NCI-H2227 (cell line): Measurements from ENCODE around the gene PDE8B.

Experiments used
- DNase-seq: peaks from one replicate; lab custom pipeline; 2025; ENCODE audit not compliant: unreplicated experiment; lab: John Stamatoyannopoulos, UW

PDE8B gene

DNA sequence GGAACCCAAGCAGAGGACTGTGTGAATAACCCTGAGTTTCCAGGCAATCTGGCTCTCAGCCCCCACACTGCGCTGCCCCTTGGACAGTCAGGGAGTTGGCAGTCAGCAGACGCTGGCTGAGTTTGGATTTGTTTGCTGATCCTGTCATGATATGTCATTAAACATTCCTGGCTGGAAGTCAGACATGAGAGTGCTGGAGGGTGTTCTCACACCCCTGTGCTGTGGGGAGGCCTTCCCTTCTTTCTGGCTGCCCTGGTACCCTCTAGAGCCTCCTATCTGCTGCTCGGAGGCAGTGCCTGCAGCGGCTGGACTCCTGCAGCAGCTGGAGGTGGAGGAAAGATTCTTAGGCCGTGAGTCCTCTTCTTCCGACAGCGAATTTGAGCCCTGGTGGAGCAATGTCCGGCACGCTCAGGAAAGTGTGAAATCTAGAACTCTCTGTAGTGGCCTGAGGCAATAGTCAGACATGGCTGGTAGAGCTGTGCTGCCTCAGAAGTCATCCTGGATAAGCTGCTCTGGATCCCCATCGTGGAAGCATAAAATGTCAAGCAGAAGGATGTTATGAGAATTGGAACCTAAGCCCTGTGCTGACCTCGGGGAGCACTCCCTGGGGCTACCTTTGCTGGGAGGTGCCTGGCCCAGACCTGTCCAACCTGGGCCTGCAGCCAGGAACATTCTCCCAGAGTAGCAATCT, 72.0 kb downstream of the PDE8B start:
- DNase-seq, result no peak

DNA sequence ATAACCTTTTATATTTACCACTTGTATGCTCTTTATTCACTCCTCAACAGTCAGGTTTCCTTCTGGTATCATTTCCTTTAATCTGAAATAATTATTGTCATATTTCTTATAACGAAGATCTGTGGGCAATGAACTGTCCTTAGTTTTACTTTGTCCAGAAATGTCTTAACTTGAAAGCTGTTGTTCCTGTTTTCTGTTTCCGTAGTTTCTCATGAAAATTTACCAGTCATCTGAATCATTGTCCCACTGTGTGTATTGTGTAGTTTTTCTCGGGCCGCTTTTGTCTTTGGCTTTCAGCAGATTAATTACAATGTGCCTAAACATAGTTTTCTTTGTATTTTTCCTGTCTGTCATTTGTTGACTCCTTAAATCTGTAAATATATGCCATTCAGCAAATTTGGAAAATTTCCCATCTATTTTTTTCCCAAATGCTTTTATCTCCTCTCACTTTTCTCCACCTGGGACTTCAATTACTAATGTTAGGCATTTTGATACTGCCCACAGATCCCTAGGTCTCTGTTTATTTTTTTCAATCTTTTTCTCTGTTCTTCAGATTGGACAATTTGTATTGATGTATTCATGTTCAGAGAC, 74.9 kb downstream of the PDE8B start:
- DNase-seq, result no peak

DNA sequence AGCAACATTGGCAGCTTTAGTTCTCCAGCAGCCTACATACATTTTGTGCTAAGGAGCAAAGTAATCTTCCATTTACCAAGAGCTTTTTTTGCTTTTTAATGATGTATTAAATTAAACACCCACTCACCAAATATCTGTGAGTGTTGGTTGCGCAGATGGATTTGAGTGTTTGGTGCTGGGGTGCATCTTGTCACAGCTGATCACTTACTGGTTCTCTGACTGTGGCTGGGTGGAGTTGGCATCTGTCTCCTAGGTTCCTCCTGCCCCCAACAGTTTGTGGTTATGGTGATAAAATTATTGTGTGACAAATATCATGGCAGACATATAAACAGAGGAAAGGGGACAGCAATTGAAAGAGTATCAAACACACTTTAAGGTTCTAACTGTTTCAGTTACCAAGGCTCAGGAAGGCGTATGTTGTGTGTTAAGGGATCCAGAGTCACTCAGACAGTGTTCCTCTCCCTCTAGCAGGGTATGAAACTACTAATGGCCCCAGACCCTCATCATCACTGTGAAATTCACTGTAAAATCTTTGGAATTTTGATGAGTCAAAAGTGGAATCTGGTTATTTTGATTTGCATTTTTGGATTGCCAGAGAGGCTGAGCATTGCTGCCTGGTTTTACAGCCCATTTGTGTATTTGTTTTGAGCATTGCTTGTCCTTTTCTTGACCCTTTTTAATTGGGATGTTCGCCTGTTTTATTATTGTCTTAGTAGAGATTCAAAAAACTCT, 81.7 kb downstream of the PDE8B start:
- DNase-seq, result no peak

DNA sequence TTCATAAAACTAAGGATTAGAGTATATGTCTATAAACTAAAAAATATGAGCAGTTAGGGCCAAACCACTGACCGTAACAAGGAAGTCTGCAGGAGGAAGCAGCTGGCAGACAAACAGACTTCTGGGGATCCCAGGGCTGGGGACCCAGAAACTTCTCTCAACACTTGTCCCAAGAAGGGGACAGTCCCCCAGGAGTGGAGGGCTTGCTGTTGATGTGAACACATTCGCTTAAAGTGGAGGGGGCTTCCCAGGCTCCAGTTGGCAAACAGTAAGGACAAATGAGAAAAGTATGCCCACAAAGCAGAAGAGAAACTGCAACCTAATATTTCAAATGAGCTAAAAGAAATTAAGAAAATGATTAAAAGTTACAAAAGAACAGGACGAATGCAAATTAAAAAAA, 83.7 kb downstream of the PDE8B start:
- no peak for DNase-seq

DNA sequence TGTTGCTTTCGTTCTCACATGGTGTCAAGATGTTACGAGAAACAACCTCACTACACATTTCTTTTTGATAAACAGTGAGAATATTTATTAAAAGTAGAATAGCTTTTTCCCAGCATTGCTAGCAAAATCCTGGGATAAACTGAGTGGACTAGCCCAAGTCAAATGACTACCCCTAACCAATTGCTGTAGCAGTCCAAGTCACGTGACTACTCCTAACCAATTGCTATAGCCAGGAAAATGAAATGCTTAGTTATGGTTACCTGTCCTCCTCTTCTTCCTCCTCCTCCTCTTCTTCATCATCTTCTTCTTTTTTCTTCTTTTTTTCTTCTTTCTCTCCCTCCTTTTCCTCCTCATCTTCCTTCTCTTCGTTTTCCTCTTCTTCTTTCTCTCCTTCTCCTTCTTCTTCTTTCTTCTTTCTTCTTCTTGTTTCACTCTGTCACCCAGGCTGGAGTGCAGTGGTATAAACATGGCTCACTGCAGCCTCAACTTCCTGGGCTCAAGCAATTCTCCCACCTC, 85.4 kb downstream of the PDE8B start:
- no peak for DNase-seq

DNA sequence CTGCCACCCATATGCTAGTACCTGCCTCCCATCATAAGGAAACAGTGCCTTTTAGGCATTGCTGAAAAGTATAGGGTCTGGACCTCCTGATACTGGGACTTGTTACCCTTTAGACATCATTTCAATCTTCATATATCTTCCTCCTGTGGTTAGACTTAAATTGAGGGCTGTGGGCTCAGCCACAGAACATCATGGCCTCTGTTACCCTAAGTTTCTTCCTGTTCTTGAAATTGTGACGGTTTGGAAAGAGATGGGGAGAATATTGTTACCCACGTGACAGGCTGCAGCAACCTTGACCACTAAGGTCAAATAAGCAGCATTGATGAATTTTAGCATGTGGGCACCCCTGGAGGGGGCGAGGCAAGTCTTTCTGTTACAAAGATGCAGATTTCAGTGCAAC, 87.7 kb downstream of the PDE8B start:
- DNase-seq, result no peak

DNA sequence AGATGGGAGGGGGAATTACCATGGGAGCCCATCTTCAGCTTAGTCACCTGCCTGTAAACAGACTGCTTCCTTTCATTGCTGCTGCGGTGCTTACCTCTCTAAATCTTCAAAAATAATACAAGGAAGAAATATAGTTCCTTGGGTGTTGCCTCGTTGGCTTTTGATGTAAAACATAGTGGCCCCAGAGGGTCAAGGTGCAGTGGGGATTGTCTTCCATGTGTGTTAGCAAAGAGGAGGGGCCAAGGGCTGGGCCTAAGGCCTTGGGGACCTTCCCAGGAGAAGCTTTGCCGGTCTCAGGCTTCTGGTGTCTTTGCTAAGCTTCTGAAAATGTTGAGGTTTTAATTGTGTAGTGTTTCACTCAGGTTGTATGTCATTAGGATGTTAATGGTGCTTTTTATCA, 90.0 kb downstream of the PDE8B start:
- DNase-seq, result no peak

DNA sequence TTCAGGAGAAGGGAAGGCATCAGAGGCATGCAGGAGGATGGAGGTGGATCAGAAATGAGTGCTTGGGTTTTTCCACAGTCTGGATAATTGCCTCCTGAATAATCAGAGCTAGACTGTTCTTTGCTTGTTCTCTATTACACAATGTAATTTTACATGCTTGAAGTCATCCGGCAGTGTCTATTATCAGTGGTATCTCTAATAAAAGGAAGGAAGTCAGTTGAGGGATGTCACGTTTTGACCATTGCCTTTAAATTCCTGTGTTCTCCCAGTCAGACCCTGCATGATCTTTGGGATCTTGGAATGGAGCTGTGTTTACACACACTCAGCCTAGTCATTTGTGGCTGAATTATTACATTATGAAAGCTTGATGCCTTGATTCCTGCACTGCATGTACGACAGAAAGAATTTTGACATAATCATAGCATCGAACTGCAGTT, 91.0 kb downstream of the PDE8B start:
- no peak for DNase-seq

DNA sequence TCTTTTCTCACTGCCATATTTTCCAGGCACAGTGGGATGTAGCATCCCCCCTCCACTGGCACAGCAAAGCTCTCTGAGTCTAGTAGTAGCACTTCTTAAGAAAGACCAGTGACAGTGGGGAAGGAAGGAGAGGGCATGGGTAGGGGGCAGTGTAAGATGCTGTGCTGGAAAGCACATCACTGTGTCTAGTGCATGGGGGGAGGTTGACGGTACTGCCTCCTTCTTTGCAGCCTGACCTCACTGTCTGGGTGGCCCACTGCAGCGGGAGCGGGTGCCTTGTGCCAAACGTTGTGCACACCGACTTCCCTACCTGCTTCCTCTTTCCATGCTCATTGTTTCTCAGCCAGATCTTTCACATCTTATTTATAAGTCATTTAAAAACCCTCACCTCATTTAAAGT, 91.8 kb downstream of the PDE8B start:
- no peak for DNase-seq

DNA sequence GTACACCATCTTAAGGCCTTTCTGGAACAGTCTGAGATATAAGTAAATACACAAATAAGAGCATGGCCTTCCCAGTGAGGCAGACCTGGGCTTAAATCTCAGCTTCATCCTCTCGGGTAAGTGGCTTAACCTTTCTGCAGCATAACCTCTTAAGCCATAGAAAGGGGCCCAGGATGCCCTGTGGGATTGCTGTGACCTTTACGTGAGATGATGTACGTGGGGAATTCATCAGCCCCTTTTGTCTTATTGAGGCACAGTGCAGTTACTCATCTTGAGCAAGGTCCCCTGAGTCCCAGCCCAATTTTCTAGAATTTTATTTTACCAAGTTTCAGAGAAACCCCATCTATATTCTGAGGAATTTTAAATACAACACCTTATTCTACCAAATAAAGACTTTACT, 92.2 kb downstream of the PDE8B start:
- no peak for DNase-seq

DNA sequence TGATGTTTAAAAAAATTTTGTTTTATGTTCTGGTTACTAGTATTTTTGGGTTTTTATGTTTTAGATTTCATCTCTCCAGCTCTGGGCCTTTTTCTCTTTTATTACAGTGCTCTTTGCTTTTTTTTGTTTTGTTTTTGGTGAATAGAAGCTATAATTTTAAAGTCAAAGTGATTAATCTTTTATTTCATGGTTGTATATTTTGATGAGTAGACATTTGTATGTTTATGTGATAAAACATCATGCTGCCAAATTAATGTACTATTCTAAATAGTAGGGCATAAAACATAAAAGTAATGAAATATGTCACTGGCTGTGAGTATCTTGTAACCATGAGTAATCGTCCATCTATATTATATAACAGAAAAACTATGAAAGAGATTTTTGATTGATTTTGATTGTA, 93.9 kb downstream of the PDE8B start:
- DNase-seq, result no peak

DNA sequence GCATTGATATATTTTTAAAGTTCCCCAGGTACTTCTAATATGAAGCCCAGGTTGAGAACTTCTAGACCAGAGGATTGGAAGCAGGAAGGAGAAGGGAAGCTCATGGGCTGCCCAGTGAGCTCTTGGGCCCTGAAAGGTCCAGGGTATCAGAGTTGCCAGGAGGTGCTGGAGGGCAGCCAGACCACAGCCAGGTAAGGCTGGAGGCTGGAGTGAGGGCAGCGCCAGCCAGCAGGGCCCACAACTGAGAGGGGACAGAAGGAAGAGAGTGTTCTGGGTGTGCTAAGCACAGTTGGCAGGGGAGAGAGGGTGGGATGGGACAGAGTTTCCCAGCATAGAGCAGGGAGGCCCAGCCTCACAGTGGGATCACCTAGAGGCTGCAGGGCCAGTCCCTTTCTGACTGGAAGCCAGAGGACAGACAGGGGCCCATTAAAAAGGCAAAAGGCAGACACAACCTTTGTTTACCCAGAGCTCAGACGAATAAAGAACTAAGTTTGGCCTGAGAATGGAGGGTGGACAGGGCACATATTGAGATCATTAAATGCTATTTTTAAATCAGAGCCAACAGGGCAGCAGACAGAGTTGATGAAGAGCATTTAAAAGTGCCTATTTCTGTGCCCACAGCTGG, 94.9 kb downstream of the PDE8B start:
- DNase-seq, result no peak

DNA sequence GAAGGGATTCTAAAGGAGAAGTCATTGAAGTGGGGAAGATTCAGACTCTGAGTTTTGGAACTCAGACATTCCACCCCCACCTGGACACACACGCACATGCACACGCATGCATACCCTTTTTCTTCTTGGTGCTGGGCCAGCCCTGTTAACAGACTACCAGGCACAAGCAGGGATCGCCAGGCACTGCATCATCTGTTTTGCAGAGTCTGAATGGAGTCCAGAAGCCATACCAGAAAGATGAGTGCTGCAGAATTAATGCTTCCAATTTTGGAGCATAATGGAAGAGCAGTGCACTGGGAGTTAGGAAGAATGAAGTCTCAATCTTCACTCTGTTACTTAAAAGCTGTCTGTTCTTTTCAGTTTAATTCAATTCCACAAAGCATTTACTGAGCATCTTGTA, 95.5 kb downstream of the PDE8B start:
- no peak for DNase-seq

DNA sequence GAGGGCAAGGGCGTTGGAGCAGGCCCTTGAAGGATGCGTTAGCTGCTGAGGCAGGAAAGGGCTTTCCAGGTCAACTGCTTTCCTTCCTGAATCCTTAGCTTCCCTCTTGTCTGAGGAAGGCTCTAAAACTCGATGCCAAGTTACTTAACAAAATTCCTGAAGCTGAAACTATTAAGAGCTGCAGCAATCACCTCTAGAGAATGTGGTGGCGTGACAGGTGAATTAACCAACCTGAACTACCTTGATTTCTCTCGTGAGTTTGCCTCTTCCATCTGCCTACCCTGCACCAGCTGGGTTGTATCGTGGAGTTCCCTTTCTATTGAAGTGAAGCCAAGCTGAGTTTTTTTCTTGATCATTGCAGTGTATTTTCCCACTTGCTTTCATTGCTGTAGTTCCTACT, 96.1 kb downstream of the PDE8B start:
- DNase-seq, result no peak

DNA sequence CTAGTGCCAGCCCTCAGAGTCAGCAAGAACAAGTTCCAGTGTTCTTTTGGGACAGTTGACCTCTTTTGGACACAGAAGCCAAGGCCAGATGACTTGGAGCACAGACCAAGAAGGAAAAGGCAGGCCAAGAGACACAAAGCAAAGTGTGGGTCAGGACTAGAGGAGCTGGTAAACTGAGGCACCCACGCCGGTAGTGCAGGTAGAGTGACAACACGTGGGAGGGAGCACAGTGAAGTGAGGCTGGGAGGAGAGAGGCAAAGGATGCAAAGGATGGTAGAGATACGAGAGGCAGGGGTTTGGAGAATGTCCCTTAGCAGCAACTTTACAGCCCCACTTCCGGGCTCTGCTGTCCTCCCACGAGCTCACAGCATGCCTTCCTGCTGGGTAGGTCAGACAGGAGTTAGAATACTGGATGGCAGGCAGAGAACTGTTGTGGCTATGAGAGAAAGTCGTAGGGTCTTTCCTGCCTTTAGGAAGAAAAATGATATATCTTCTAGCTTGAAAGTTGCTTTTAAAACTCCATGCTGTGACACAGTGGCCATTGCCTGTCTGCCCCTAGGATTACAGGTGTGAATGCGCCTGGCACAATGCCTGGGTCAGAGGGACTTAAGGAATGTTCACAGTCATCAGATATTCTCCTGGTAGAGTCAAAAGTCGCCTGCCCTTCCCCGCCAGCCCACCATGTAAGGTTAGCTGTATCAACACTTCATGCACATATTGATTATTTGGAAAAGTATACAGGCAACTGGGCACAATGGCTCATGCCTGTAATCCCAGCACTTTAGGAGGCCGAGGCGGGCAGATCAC, 97.9 kb downstream of the PDE8B start:
- no peak for DNase-seq

DNA sequence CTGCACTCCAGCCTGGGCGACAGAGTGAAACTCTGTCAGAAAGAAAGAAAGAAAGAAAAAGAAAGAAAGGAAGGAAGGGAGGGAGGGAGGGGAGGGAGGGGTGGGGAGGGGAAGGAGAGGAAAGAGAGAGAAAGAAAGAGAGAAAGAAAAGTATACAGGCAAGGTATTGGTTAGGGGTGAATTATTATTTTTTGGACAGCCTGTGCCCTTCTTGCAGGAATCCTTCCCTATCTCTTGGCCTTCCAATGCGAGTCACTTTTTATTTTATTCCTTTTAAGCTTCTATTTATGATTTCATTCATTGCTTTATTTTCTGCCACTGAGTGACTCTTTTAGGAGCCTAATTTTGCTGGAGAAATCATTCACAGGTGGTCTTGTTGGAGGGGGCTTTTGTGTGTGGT, 98.7 kb downstream of the PDE8B start:
- DNase-seq, result no peak

DNA sequence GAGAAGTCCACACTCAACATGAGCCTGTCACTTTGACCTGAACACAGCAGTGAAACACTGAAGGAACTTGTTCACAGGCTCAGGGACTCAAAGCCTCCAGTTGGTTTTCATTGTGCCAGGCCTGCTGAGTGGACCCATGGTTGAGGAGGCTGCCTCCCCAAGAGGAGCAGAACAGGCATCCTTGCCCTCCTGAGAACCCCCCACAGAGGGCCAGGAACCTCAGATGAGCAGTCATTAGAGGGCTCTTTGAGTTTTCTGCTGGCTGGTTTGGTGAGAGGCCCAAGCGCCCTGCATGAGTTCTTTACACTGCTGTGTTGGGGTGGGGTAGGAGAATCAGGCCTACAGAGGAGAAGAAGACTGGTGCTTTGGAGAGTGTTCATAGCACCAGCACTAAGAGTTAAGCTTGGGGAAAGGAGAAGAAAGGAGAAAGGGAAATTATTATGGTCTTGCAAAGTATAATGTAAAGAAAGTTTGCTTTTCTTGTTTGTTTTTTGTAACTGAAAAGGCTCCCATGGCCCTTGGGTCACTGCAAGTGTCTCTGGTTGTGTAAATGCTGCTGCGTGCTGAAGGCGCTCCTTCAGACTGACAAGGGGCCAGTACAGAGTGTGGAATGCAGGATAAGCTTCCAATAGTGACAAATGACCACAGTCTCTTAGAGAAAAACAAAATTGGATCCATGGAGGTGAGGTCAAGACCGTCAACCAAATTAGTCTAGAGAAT, 100.2 kb downstream of the PDE8B start:
- no peak for DNase-seq

DNA sequence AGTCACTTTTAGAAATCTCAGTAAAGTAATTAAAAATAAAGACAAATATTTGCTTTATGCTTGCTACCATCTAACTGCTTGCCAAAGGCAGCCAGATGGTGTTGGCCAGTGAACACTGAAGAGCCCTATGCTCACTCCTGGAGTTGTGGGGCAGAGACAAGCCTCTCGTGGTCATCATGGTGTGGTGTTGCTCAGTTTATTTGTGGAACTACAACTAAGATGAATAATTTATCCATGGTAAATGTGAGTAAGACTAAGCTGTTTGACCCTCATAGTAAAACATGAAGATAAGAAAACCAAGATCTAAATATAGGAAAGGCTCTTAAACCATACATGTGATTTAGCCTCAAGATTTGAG, 100.7 kb downstream of the PDE8B start:
- DNase-seq, result no peak

DNA sequence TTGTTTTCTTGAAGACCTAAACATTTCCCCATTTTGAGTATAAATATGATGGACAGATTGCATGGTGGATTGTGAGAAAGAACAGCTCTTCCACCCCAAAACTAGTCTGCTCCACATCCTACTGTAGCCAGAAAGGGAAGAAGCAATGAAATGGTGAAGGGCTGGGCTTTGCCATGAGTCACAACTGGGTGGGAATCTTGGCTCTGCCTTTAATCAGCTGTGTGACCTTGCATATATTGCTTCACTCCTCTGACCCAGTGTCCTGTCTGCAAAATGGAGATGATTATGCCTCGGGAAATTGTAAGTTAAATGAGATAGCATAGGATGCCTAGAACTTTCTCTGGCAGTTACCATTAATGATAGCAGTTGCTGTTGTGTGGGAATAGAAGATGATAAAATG, 101.9 kb downstream of the PDE8B start:
- DNase-seq, result no peak

DNA sequence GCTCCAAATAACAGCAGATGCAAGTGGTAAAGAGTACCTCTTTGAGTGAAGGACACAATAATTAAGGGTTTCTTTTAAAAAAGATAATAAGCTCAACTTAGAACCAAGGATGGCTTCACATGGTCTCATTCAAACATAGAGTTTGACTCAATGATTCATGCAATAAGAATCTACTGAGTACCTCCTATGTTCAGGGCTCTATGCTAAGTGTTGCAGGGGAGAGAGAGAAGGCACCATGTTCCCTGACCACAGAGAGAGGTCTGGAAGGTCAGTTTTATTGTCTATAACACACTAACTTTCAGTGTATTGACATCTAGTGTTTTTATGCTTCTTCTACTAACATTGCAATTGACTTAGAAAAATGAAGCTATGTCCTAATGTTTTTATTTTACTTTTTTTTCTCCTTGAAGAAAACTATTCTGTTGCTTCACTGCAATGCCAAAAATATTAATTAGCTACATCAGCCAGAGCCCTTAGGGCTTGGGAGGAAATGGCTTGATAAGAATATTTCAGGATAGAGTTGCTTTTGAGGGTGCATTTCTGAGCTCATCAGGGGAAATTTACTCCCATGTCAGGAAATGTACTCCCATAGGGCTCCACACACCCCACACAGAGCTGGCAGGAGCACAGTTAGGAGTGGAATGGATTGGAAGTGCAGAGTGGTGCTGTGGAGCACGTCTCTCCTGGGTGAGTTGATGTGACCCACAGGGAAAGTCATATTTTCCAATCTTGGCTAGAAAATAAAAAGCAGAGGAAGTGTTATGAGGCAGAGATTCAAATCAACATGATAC, 106.6 kb downstream of the PDE8B start:
- DNase-seq, result no peak
